Measurements from ENCODE around the gene OR51E2. TPM values are rescaled to one million over a fixed set of nuclear protein-coding genes. Genes with fewer than 3 reads are reported as not detected.
A peak's percentile ranks its signal among the peaks of the same experiment; 100 is the strongest.

OR51E2 gene
- total and polyA plus RNA-seq, 7 donors = 0.10 to 0.23 (median 0.19) TPM; not detected in 2

DNA sequence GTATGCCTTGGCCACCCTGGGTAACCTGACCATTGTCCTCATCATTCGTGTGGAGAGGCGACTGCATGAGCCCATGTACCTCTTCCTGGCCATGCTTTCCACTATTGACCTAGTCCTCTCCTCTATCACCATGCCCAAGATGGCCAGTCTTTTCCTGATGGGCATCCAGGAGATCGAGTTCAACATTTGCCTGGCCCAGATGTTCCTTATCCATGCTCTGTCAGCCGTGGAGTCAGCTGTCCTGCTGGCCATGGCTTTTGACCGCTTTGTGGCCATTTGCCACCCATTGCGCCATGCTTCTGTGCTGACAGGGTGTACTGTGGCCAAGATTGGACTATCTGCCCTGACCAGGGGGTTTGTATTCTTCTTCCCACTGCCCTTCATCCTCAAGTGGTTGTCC, 57.7 kb downstream of the OR51E2 start:
- ATAC-seq (peak in 1 of 4 donors; percentile 56), DNase-seq (no peak)
- Histone ChIP-seq H3K9me3 (no peaks in the 10 kb centered on the region), H3K4me3 (no peak overlapping the region), H3K4me1 (no peaks in the 10 kb centered on the region), H3K27ac (no peak overlapping the region), H3K36me3 (ENCODE audit: insufficient read depth in 1 of 2, low read depth in 1 of 2) (no peaks in the 10 kb centered on the region), H3K27me3 (ENCODE audit: insufficient read depth in 3 of 3, low read length in 2 of 3) (peaks cover 0 to 4% (median 0%) of the 10 kb centered on the region in 3 donors)
- 69 to 75% (median 75%) methylated on average over 6 of the region's 6 CpGs for WGBS, 3 donors
- intact Hi-C loops (cut with DNase I) = loop anchor here (5.0 kb wide), 2 partner anchors 187 to 362 kb away; no protein-coding TSS in a partner anchor
- TF ChIP-seq, protein P1, sequence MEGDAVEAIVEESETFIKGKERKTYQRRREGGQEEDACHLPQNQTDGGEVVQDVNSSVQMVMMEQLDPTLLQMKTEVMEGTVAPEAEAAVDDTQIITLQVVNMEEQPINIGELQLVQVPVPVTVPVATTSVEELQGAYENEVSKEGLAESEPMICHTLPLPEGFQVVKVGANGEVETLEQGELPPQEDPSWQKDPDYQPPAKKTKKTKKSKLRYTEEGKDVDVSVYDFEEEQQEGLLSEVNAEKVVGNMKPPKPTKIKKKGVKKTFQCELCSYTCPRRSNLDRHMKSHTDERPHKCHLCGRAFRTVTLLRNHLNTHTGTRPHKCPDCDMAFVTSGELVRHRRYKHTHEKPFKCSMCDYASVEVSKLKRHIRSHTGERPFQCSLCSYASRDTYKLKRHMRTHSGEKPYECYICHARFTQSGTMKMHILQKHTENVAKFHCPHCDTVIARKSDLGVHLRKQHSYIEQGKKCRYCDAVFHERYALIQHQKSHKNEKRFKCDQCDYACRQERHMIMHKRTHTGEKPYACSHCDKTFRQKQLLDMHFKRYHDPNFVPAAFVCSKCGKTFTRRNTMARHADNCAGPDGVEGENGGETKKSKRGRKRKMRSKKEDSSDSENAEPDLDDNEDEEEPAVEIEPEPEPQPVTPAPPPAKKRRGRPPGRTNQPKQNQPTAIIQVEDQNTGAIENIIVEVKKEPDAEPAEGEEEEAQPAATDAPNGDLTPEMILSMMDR (IDR thresholded peaks at IDR 0.05) = no peak

DNA sequence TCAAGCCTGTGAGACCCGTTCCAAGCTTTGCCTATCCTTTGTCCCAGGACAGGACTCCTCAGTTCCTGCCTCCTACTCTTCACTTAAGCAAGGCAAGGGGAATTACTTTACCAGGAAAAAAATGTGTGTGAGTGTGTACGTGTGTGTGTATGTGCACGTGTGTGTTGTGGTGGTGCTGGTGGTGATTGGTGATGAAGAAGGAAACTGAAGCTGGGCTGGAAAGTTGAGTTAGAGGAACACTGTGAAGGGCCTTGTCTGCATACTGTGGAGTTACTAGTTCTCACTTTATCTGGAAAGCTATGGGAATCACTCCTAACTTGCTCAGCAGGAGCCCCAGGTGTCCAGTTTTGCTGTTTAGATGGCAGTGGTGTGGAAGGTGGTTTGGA, 60.0 kb downstream of the OR51E2 start:
- Histone ChIP-seq H3K4me1 (no peaks in the 10 kb centered on the region), H3K36me3 (ENCODE audit: insufficient read depth in 1 of 2, low read depth in 1 of 2) (no peaks in the 10 kb centered on the region), H3K9me3 (no peaks in the 10 kb centered on the region), H3K4me3 (no peak overlapping the region), H3K27me3 (ENCODE audit: insufficient read depth in 3 of 3, low read length in 2 of 3) (peaks cover 0 to 4% (median 0%) of the 10 kb centered on the region in 3 donors), H3K27ac (no peak overlapping the region)
- TF ChIP-seq, protein P1 (IDR thresholded peaks at IDR 0.05) = no peak
- intact Hi-C loops (cut with DNase I) = loop anchor here (1.0 to 5.0 kb wide), 3 partner anchors 189 to 365 kb away; no protein-coding TSS in a partner anchor
- WGBS, 3 donors = 71 to 74% (median 72%) methylated on average over 3 of the region's 3 CpGs
- no peak for DNase-seq
- no peak for ATAC-seq

GRCh38 chr11:4636962-4637661, 60.5 kb downstream of the OR51E2 start, which contains the start of gene OR51D1:
TSS of gene OR51D1 (plus strand) at chr11:4637477. CDS start at chr11:4639791, 2,314 bp downstream.
- H3K4me3 ChIP-seq = peak within 1 kb of the TSS; percentile 52

GRCh38 chr11:4636136-4636535, 61.5 kb downstream of the OR51E2 start:
- peaks cover 0 to 4% (median 0%) of the 10 kb centered on the region in 3 donors for H3K27me3 ChIP-seq (ENCODE audit: insufficient read depth in 3 of 3, low read length in 2 of 3)
- TF ChIP-seq, protein P1 (IDR thresholded peaks at IDR 0.05) = no peak
- intact Hi-C loops (cut with DNase I) = loop anchor here (5.0 kb wide), 2 partner anchors 191 to 366 kb away; no protein-coding TSS in a partner anchor
- no peak for ATAC-seq
- no peaks in the 10 kb centered on the region for H3K9me3 ChIP-seq
- H3K4me3 ChIP-seq = no peak overlapping the region
- H3K36me3 ChIP-seq (ENCODE audit: insufficient read depth in 1 of 2, low read depth in 1 of 2) = no peaks in the 10 kb centered on the region
- no peak for DNase-seq
- H3K4me1 ChIP-seq = no peaks in the 10 kb centered on the region
- WGBS, 3 donors = 74 to 76% (median 76%) methylated on average over 2 of the region's 2 CpGs
- no peak overlapping the region for H3K27ac ChIP-seq

More at GRCh38 chr11:4636962-4637661, 60.5 kb downstream of the OR51E2 start, which contains the start of gene OR51D1:
- peaks cover 0 to 4% (median 0%) of the 10 kb centered on the region in 3 donors for H3K27me3 ChIP-seq (ENCODE audit: insufficient read depth in 3 of 3, low read length in 2 of 3)
- DNase-seq (peak; percentile 54 to 78), ATAC-seq (peak; percentile 83 to 97 (median 88))
- intact Hi-C loops (cut with DNase I) = loop anchor here (1.0 to 5.0 kb wide), 3 partner anchors 189 to 365 kb away; no protein-coding TSS in a partner anchor
- no peak within 1 kb of the TSS for H3K27ac ChIP-seq
- TF ChIP-seq, protein P1 (IDR thresholded peaks at IDR 0.05) = peak; percentile 95
- no peaks in the 10 kb centered on the region for H3K9me3 ChIP-seq
- no peaks in the 10 kb centered on the region for H3K36me3 ChIP-seq (ENCODE audit: insufficient read depth in 1 of 2, low read depth in 1 of 2)
- H3K4me1 ChIP-seq = no peaks in the 10 kb centered on the region
- WGBS, 3 donors = 25 to 29% (median 27%) methylated on average over 21 of the region's 21 CpGs

Other genes with a start within 250 kb of the OR51E2 start
- not detected for gene OR52K2, start 248.6 kb downstream of the OR51E2 start, total RNA-seq
- gene OR52K2, start 248.6 kb downstream of the OR51E2 start, polyA plus RNA-seq = not detected
- gene OR52K1, start 215.2 kb downstream of the OR51E2 start, total RNA-seq = not detected
- not detected for gene OR52K1, start 215.2 kb downstream of the OR51E2 start, polyA plus RNA-seq
- not detected for gene OR52M1, start 152.7 kb downstream of the OR51E2 start, total RNA-seq
- not detected for gene OR52M1, start 152.7 kb downstream of the OR51E2 start, polyA plus RNA-seq
- gene OR52I2, start 116.1 kb downstream of the OR51E2 start, total RNA-seq = not detected
- gene OR52I2, start 116.1 kb downstream of the OR51E2 start, polyA plus RNA-seq = not detected
- not detected for gene OR52I1, start 103.8 kb downstream of the OR51E2 start, total RNA-seq
- not detected for gene OR52I1, start 103.8 kb downstream of the OR51E2 start, polyA plus RNA-seq
- 10 to 100 TPM in 1 of 4 donors, 1 to 10 TPM in 3; 4.9 to 11.0 (median 7.1) TPM for gene TRIM68, start 89.6 kb downstream of the OR51E2 start, total RNA-seq
- gene TRIM68, start 89.6 kb downstream of the OR51E2 start, polyA plus RNA-seq = 10 to 100 TPM in 1 of 3 donors, 1 to 10 TPM in 2; 3.7 to 12.5 (median 4.2) TPM
- gene OR51D1, start 60.4 kb downstream of the OR51E2 start, total RNA-seq = not detected
- gene OR51D1, start 60.4 kb downstream of the OR51E2 start, polyA plus RNA-seq = not detected
- gene OR51E1, start 53.9 kb downstream of the OR51E2 start, total RNA-seq = 1 to 10 TPM in 1 of 4 donors, under 1 TPM in 3; 0.61 to 2.1 (median 0.70) TPM
- gene OR51E1, start 53.9 kb downstream of the OR51E2 start, polyA plus RNA-seq = 1 to 10 TPM in 1 of 3 donors, under 1 TPM in 2; 0.77 to 1.3 (median 0.94) TPM
- not detected for gene MMP26, start 6.9 kb upstream of the OR51E2 start, total RNA-seq
- not detected for gene MMP26, start 6.9 kb upstream of the OR51E2 start, polyA plus RNA-seq
- not detected for gene OR51F1, start 72.1 kb upstream of the OR51E2 start, total RNA-seq
- not detected for gene OR51F1, start 72.1 kb upstream of the OR51E2 start, polyA plus RNA-seq
- not detected for gene OR52R1, start 106.5 kb upstream of the OR51E2 start, total RNA-seq
- not detected for gene OR52R1, start 106.5 kb upstream of the OR51E2 start, polyA plus RNA-seq
- not detected for gene OR51F2, start 123.5 kb upstream of the OR51E2 start, total RNA-seq
- not detected for gene OR51F2, start 123.5 kb upstream of the OR51E2 start, polyA plus RNA-seq
- not detected for gene OR51S1, start 151.4 kb upstream of the OR51E2 start, total RNA-seq
- not detected for gene OR51S1, start 151.4 kb upstream of the OR51E2 start, polyA plus RNA-seq
- not detected for gene OR51T1, start 184.0 kb upstream of the OR51E2 start, total RNA-seq
- gene OR51T1, start 184.0 kb upstream of the OR51E2 start, polyA plus RNA-seq = not detected
- not detected for gene OR51A7, start 205.9 kb upstream of the OR51E2 start, total RNA-seq
- not detected for gene OR51A7, start 205.9 kb upstream of the OR51E2 start, polyA plus RNA-seq
- not detected for gene OR51G2, start 221.5 kb upstream of the OR51E2 start, total RNA-seq
- not detected for gene OR51G2, start 221.5 kb upstream of the OR51E2 start, polyA plus RNA-seq
- not detected for gene OR51G1, start 226.5 kb upstream of the OR51E2 start, total RNA-seq
- not detected for gene OR51G1, start 226.5 kb upstream of the OR51E2 start, polyA plus RNA-seq
- gene OR51A4, start 249.8 kb upstream of the OR51E2 start, total RNA-seq = not detected
- not detected for gene OR51A4, start 249.8 kb upstream of the OR51E2 start, polyA plus RNA-seq

Measured in psoas muscle (tissue), 8 donors.